Vagina (tissue), 2 donors: ENCODE measurements around the gene SLC11A2. TPM values are rescaled to one million over a fixed set of nuclear protein-coding genes. Genes with fewer than 3 reads are reported as not detected.
"Not testable (repeated sequence)": the region's sequence is repeated elsewhere in the genome, so short reads cannot be mapped to it uniquely, and the experiment has no call there.

Experiments used
- DNase-seq, 2 donors: peaks; one replicate each; pipeline ENCODE4 v3.0.0-alpha.2; 2017; ENCODE audit errors: extremely low spot score in 2 of 2
- H3K27ac ChIP-seq: fragments of 200-600 bp; sonication (generic); one replicate; pipeline ENCODE4 v1.5.1; 2019
- H3K27me3 ChIP-seq: fragments of 200-600 bp; sonication (generic); one replicate; pipeline ENCODE4 v1.5.1; 2019
- H3K36me3 ChIP-seq, 2 donors: fragments of 200-600 bp; sonication (generic); one replicate each; pipeline ENCODE4 v1.5.1; 2017 to 2019
- H3K4me1 ChIP-seq: fragments of 200-600 bp; sonication (generic); one replicate; pipeline ENCODE4 v1.5.1; 2019
- H3K4me3 ChIP-seq, 2 donors: fragments of 200-600 bp; sonication (generic); 1 replicate in 1 of 2; 2 replicates in 1 of 2; pipeline ENCODE4 v1.5.1; 2016 to 2019
- H3K9me3 ChIP-seq: fragments of 200-600 bp; sonication (generic); one replicate; pipeline ENCODE4 v1.5.1; 2019
- CTCF ChIP-seq, 3 experiments: fragments of 450-650 bp in 2 of 3; fragments of 200-600 bp in 1 of 3; sonication (generic) in 1 of 3; IDR thresholded peaks; one replicate each; pipeline ENCODE4 v1.5.1; 2017 to 2019; ENCODE audit warnings: antibody characterized with exemption in 3 of 3, mild to moderate bottlenecking in 2 of 3, moderate library complexity in 2 of 3
- POLR2A ChIP-seq, 2 donors: fragments of 450-650 bp; IDR thresholded peaks; one replicate each; pipeline ENCODE4 v1.6.1; 2017; ENCODE audit warnings: antibody characterized with exemption in 2 of 2, mild to moderate bottlenecking in 2 of 2, moderate library complexity in 2 of 2
- POLR2AphosphoS5 ChIP-seq, 2 donors: sonication (generic); formaldehyde crosslinking; IDR thresholded peaks; one replicate each; pipeline ENCODE4 v1.9.0; 2017; ENCODE audit warnings: antibody characterized with exemption in 2 of 2, mild to moderate bottlenecking in 2 of 2, low read depth in 1 of 2; ENCODE audit not compliant: insufficient read depth in 1 of 2
- intact Hi-C: fragments of 100-400 bp; cut with DNase I; formaldehyde crosslinking; loops from one replicate; pipeline ENCODE4 v1.15.1; 2023
- small RNA-seq: library from RNA; depleted of rRNA; stranded (forward); fragments of <200 nt; gene quantifications from one replicate; pipeline ENCODE3, GENCODE V24; 2016
- total RNA-seq: library from RNA; depleted of rRNA; stranded (reverse); fragments of >200 nt; gene quantifications from one replicate; pipeline ENCODE4 v1.2.3, GENCODE V29; 2016

SLC11A2 gene
- total RNA-seq, 1 donor from 2014 or later: 40.8 TPM

- H3K4me1 ChIP-seq: peaks cover 71% of the 10 kb centered on the region
- no peaks in the 10 kb centered on the region for H3K9me3 ChIP-seq
- peaks cover 0 to 20% of the 10 kb centered on the region in 2 donors for H3K36me3 ChIP-seq
- DNase-seq: no peak
- H3K27ac ChIP-seq: peak overlapping the region; percentile 76
- intact Hi-C loops: no loop called here
- TF ChIP-seq POLR2A (IDR thresholded peaks at IDR 0.05) (no peak), CTCF (IDR thresholded peaks at IDR 0.05) (no peak), POLR2AphosphoS5 (IDR thresholded peaks at IDR 0.05; ENCODE audit: insufficient read depth in 1 of 2, low read depth in 1 of 2) (no peak)
- no peak overlapping the region for H3K4me3 ChIP-seq
- H3K27me3 ChIP-seq: no peaks in the 10 kb centered on the region
Observed at GRCh38 chr12:50933459-50934124, 92.6 kb downstream of the SLC11A2 start.

- H3K36me3 ChIP-seq: peaks cover 0 to 20% of the 10 kb centered on the region in 2 donors
- H3K9me3 ChIP-seq: no peaks in the 10 kb centered on the region
- no peak overlapping the region for H3K4me3 ChIP-seq
- no peak for DNase-seq
- H3K27ac ChIP-seq: peak overlapping the region; percentile 76
- TF ChIP-seq POLR2AphosphoS5 (IDR thresholded peaks at IDR 0.05; ENCODE audit: insufficient read depth in 1 of 2, low read depth in 1 of 2) (no peak), CTCF (IDR thresholded peaks at IDR 0.05) (no peak), POLR2A (IDR thresholded peaks at IDR 0.05) (no peak)
- H3K4me1 ChIP-seq: peaks cover 78% of the 10 kb centered on the region
- intact Hi-C loops: no loop called here
- H3K27me3 ChIP-seq: no peaks in the 10 kb centered on the region
Observed at GRCh38 chr12:50932787-50933280, 93.3 kb downstream of the SLC11A2 start.

GRCh38 chr12:50930477-50930876 lies 95.7 kb downstream of the SLC11A2 start:
- peak in 1 of 2 donors; percentile 44 for DNase-seq
- Histone ChIP-seq H3K4me1 (peaks cover 74% of the 10 kb centered on the region), H3K36me3 (peaks cover 0 to 20% of the 10 kb centered on the region in 2 donors)
- H3K4me3 ChIP-seq, H3K27ac ChIP-seq, H3K9me3 ChIP-seq, intact Hi-C loops, H3K27me3 ChIP-seq: not testable (repeated sequence)

GRCh38 chr12:50929831-50930230 lies 96.4 kb downstream of the SLC11A2 start:
- intact Hi-C loops: loop anchor here (10.0 kb wide), 1 partner anchor 55 kb away; no protein-coding TSS in a partner anchor
- peaks cover 68% of the 10 kb centered on the region for H3K4me1 ChIP-seq
- no peak overlapping the region for H3K4me3 ChIP-seq
- no peak overlapping the region for H3K27ac ChIP-seq
- H3K9me3 ChIP-seq: no peaks in the 10 kb centered on the region
- TF ChIP-seq CTCF (IDR thresholded peaks at IDR 0.05): no peak
- TF ChIP-seq POLR2A (IDR thresholded peaks at IDR 0.05): no peak
- no peak for TF ChIP-seq POLR2AphosphoS5 (IDR thresholded peaks at IDR 0.05; ENCODE audit: insufficient read depth in 1 of 2, low read depth in 1 of 2)
- peaks cover 0 to 20% of the 10 kb centered on the region in 2 donors for H3K36me3 ChIP-seq
- H3K27me3 ChIP-seq: no peaks in the 10 kb centered on the region
- DNase-seq: peak in 1 of 2 donors; percentile 81

Small RNA genes lying within 50 kb of the gene (small RNA-seq; reads per million reads assigned to genes)
- gene AC008121.1 (not detected), gene RF00019 (not detected), gene RNU6-1273P (not detected), gene RNU6-87P (not detected)

Other genes starting within 250 kb of the SLC11A2 start
- gene TMPRSS12, start 183.5 kb downstream of the SLC11A2 start, total RNA-seq: not detected
- not detected for gene HIGD1C, start 73.8 kb downstream of the SLC11A2 start, total RNA-seq
- gene LETMD1, start 21.9 kb upstream of the SLC11A2 start, total RNA-seq: 64.3 TPM
- gene CSRNP2, start 57.2 kb upstream of the SLC11A2 start, total RNA-seq: 19.9 TPM
- gene TFCP2, start 146.8 kb upstream of the SLC11A2 start, total RNA-seq: 15.5 TPM
- 16.5 TPM for gene POU6F1, start 191.7 kb upstream of the SLC11A2 start, total RNA-seq
- gene DAZAP2, start 212.4 kb upstream of the SLC11A2 start, total RNA-seq: 230 TPM
- gene SMAGP, start 244.0 kb upstream of the SLC11A2 start, total RNA-seq: 30.0 TPM